ENCODE results near the gene SQSTM1. TPM values are rescaled to one million over a fixed set of nuclear protein-coding genes. Genes with fewer than 3 reads are reported as not detected.

The SQSTM1 gene
- total and polyA plus RNA-seq, 2 of the 8 experiments (the other 6 are each of a cell fraction or from before 2014, with no cell fraction given), result 78.6 to 110 TPM

DNA sequence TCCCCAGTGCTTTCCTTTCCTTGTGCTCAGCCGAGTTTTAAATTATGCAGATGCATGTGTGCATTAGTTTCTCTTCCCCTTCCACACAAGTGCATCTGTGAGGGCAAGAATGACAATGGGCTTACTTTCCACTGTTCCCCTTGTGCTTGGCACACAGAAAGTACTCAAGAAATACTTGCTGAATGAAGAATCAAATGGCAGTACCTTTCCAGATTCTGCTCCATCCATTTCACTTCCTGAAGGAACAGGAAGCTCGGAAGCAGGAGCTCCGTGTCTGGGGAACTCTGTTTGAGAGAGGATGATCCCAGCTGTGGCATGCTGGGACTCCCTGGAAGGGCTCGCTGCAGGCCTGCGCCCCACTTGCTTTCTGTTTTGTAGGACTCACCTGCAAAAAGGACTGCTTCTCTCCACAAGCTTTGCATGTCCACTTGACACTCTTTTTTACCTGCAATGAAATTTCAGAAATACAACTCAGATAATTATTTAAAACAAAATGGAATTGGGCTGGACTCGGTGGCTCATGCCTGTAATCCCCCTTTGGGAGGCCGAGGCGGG, 32.4 kb downstream of the SQSTM1 start:
- Histone ChIP-seq H4K5ac (ENCODE audit: insufficient read length, low read depth, low read length) (no peak overlapping the region), H3K36me3 (ENCODE audit: control insufficient read depth in 2 of 4, insufficient read depth in 4 of 4, low read length in 3 of 4) (peaks cover 2 to 38% (median 22%) of the 10 kb centered on the region in 4 experiments; a peak in 7 of 8 replicates), H3K18ac (ENCODE audit: extremely low read depth, low read length) (no peak overlapping the region), H4K91ac (replicated peaks; ENCODE audit: insufficient read length, low read length) (no peak overlapping the region), H3K14ac (ENCODE audit: insufficient read length) (no peak overlapping the region), H4K20me1 (replicated peaks in 1 of 2; ENCODE audit: control insufficient read depth in 1 of 2, insufficient read depth in 2 of 2, low read length in 2 of 2) (peaks cover 2 to 4% of the 10 kb centered on the region in 2 experiments), H2BK120ac (replicated peaks; ENCODE audit: low read depth, low read length) (no peak overlapping the region), H2AK5ac (ENCODE audit: low read depth, low read length) (no peak overlapping the region), H3K4me2 (ENCODE audit: insufficient read depth in 1 of 2, low read depth in 2 of 2, low read length in 2 of 2) (no peak overlapping the region), H3K9me3 (ENCODE audit: insufficient read depth in 2 of 2, low read depth in 1 of 2, low read length in 1 of 2) (no peaks in the 10 kb centered on the region), H3K23me2 (ENCODE audit: low read depth, low read length) (peaks cover 2% of the 10 kb centered on the region), H3K56ac (replicated peaks; ENCODE audit: insufficient read length, low read depth, low read length) (no peak overlapping the region), H2AFZ (ENCODE audit: low read length) (no peak overlapping the region), H3K9ac (replicated peaks in 1 of 4; ENCODE audit: extremely low read depth in 1 of 4, low read depth in 3 of 4, low read length in 3 of 4) (no peak overlapping the region), H3K4ac (replicated peaks; ENCODE audit: insufficient read length, low read depth, low read length) (no peak overlapping the region), H3K4me3 (ENCODE audit: extremely low read depth in 1 of 4, insufficient read depth in 2 of 4, low read depth in 3 of 4, low read length in 4 of 4) (no peak overlapping the region), H3K27me3 (replicated peaks in 1 of 4; ENCODE audit: control insufficient read depth in 3 of 4, extremely low read depth in 1 of 4, insufficient read depth in 3 of 4, low read length in 3 of 4) (peaks cover 0 to 1% (median 0%) of the 10 kb centered on the region in 4 experiments; a peak in 1 of 7 replicates), H3K27ac (ENCODE audit: low read depth, low read length) (no peak overlapping the region), H2BK5ac (ENCODE audit: low read depth, low read length) (no peak overlapping the region), H3K23ac (ENCODE audit: insufficient read length) (no peak overlapping the region), H2BK12ac (ENCODE audit: low read depth, low read length) (no peak overlapping the region), H4K8ac (ENCODE audit: extremely low read depth, insufficient read depth, low read length) (no peak overlapping the region), H3K4me1 (replicated peaks in 1 of 4; ENCODE audit: control insufficient read depth in 3 of 4, insufficient read depth in 4 of 4, low read length in 3 of 4) (no peaks in the 10 kb centered on the region), H2BK15ac (ENCODE audit: low read length) (no peak overlapping the region), H2BK20ac (ENCODE audit: low read length) (no peak overlapping the region), H3K79me1 (ENCODE audit: low read depth, low read length) (peaks cover 3% of the 10 kb centered on the region; the same call in 1 of the 2 replicates), H3K79me2 (ENCODE audit: control insufficient read depth in 1 of 2, insufficient read depth in 2 of 2, low read length in 2 of 2) (peaks cover 0 to 6% of the 10 kb centered on the region in 2 experiments; a peak in 1 of 4 replicates)
- DNase-seq (ENCODE audit: low read depth in 1 of 2, low spot score in 2 of 2), result no peak
- TF ChIP-seq BCL11A (IDR thresholded peaks at IDR 0.05; ENCODE audit: low read depth in 2 of 2, low read length in 2 of 2), result no peak
- TF ChIP-seq CTBP2 (IDR thresholded peaks at IDR 0.05; ENCODE audit: borderline replicate concordance, insufficient read depth, insufficient read length, low read length), result no peak
- 96% methylated on average over 8 of the region's 8 CpGs; no CpG with 5 or more reads in 1 of the 2 experiments for WGBS, 2 experiments (ENCODE audit: extremely low coverage in 1 of 2, insufficient coverage in 1 of 2, insufficient read length in 1 of 2, insufficient replicate concordance in 2 of 2, low coverage in 1 of 2, low lambda C conversion rate in 2 of 2, missing lambda C conversion rate in 1 of 2)
- no peak for FAIRE-seq
- POLR2A ChIA-PET (ENCODE audit: partially characterized antibody), result no interaction called here
- CTCF ChIA-PET (ENCODE audit: partially characterized antibody), result interaction anchor here (0.6 to 1.3 kb wide), 3 partner anchors 51 to 90 kb away, joined by 3 to 5 read pairs (median 5); no protein-coding TSS in a partner anchor

Measured in H1 (cell line).